Stimulated activated CD4-positive, alpha-beta T cell treated with anti-CD3 and anti-CD28 coated beads, Interleukin-2, amount 100 ng/mL, for 4 hours (primary cell): ENCODE data around the gene SMIM36.
"Not testable (repeated sequence)": the region's sequence is repeated elsewhere in the genome, so short reads cannot be mapped to it uniquely, and the experiment has no call there.

Source experiments
- DNase-seq: peaks from one replicate; pipeline ENCODE4 v3.0.0-alpha.2; 2020; ENCODE audit warnings: low read depth

SMIM36 gene

DNA sequence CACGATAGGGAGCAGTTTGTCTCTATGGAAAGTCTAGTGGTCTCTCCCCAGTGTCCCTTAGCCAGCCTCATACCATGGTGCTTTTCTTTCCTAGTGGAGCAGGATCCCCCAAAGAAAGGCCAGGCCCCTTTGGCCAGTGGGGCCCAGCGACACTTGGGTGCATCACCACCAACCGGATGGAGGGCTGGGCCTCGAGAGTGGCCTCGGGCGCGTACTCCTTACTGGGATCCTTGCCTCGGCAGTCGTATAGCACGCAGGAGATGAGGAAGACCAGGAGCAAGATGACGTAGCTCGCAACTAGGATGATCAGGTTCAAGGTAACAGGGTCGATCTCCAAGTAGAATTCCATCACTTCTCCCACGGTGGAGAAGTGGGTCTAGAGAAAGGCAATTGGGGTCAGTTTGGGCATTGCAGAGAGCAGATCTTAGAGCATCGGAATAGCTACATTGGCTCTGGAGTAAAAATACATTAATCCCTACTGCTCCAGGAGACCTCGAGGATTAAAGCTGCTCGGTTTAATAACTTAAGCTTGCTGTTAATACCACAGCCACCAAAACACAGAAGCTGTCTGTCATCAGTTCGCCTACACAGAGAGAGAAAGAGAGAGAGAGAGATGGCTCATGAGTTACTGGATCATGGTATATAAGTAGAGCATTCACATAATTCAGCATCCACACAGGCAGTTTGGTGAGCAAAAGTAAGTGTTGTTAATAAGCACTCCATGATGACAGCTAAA is at the start of gene SMIM36:
Gene SMIM36 (minus strand): TSS at position 467 of the 736 bp plus-strand sequence.
- DNase-seq = no peak

DNA sequence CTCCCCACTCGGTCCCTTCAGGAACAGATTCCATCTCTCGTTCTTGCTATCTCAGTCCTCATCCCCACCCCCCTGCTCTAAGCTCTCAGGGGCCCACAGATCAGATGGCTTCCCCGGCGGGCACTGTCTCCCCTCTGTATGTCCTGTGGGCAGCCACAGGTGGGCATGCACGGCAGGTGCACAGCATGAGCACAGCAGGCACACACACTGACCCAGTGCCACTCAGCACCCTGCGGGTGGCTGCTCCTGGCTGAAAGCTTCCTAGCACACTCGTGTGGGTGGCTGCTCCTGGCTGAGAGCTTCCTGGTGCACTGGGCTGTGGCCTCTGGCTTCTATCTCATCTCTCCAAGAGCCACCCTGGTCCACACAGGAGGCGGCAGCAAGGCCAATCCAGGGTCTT is 44.5 kb upstream of the SMIM36 start:
- no peak for DNase-seq

DNA sequence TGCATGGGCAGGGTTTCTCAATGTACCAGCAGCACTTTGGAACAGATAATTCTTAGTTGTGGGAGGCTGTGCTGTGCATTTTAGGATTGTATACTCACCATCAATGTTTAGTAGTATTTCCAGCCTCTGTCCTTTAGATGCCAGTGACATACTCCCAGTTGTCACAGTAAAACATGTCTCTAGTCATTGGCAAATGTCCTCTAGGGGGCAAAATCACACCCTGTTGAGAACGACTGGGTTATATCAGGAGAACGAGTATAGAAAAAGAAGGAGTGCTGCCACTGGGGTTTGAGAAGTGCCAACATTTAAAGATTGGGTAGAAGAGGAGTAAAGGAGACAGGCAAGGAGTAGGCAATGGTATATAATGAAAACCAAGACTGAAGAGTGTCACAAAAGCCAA is 37.9 kb upstream of the SMIM36 start:
- DNase-seq = no peak

DNA sequence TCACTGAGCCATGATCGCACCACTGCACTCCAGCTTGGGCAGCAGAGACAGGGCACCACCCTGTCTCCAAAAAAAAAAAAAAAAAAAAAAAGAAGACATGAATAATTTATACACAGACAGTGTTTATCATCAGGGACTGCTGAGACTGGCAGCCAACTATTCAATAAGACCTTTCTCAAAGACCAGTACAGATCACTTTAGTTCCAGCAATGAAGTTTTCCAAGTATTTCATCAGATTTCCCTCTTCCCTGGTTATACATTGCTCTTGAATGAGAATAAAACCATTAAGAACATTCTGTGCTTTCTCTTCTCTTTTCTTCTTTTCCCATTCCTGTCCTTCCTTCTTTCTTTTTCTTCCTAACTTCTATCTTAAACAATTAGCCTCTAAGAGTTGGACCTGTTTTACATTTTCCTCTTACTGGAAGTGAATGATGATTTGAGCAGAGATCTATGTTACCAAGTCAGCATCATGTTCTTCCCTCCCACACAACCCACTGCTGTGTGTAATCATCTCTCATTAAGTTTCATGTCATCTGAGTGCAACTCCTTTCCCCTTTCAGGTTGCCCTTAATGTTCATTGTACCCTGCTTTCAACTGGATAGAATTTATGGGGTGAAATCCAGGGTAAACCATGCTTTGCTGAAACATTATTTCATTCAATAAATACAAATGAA is 35.9 kb upstream of the SMIM36 start:
- no peak for DNase-seq

DNA sequence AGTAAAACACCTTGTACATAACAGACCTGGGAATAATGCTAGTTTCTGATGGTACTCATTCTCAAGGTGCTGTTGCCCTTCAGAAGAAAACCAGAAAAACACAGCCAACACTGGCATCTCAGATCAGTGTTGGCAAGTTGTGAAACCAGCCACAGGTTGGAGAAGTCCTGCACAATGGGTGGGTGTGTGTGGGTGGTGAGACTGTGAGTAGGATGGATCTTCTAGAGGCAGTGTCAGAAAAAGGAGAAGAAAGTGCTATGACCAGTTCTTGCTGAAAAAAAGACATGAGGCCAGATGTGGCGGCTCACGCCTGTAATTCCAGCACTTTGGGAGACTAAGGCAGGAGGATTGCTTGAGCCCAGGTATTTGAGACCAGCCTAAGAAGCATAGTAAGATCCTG is 35.2 kb upstream of the SMIM36 start:
- no peak for DNase-seq

DNA sequence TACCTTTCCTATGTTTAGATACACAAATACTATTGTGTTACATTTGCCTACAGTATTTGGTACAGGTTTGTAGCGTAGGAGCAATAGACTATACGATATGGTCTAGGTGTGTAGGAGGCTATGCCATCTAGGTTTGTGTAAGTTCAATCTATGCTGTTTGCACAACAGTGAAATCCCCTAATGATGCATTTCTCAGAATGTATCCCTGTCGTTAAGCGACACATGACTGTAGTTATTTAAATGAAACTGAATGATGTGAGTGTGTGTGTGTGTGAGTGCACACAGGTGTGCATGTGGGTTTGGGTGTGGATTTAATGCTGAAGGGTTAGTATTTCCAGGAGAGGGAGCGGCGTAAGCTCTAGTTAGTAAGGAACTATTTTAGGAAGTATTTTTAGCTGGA is 34.6 kb upstream of the SMIM36 start:
- DNase-seq = no peak

DNA sequence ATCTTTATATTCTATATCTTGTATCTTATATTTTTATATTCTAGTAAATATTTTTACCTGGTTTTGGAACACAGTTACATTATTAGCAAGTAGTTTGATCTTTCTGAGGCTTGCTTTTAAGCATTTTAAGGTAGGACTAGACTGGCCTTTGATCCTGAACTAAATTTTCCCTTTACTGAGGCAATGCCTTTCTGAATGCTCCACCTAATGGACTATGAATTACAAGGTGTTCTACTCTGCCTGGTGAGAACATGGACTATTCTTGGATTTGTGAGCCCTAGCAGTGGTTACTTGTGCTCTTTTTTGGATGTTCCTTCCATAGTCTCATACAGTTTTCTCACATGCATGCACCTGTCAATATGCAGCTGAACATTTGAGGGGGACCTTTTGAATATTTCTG is 32.5 kb upstream of the SMIM36 start:
- no peak for DNase-seq

DNA sequence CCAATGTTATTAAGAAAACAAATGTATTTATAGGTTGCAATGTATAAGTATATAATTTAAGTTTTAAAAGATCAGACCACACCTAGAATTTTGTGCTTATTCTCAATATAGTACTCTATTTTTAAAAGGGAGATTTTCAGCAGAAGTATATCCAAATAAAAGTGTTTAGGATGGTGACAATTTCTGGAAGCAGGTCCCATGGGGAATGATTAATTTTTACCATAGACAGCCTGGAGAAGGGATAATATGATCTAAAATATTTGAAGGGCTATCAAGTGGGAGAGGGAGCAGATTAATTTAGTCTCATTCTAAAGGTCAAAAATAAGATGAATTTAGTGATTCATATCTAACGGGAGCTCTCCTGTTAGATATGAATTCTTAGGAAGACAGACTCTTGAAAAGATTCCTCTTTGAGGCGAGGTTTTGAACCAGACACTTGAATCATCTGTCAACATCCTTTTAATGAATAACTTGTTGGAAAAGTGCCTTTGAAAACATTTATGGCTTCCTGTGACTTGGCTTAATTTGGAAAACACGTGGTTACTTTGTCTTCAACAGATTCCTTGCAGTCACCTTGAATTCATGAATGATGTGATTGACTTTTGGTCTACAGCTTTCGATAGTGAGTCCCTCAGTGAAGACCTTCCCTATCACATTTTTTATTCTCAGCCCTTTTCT is 29.3 kb upstream of the SMIM36 start:
- no peak for DNase-seq

DNA sequence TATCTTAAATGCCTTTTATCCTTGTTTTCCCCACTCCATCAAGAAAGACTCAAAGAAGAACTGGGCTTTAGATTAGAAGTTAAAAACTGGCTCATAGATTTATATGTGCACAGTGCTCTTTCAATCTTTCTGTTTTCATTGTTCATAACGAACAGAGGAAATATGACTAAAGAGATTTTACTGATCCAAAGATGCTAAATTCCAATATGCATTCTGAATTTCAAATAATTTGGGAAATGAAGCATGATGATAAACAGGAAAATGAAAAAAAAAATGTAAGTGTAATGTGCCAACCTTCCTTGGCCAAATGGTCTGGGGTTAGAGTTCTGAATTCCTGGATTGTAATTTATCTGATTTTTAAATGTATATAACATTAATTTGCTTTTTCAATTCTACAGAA is 25.0 kb upstream of the SMIM36 start:
- no peak for DNase-seq

DNA sequence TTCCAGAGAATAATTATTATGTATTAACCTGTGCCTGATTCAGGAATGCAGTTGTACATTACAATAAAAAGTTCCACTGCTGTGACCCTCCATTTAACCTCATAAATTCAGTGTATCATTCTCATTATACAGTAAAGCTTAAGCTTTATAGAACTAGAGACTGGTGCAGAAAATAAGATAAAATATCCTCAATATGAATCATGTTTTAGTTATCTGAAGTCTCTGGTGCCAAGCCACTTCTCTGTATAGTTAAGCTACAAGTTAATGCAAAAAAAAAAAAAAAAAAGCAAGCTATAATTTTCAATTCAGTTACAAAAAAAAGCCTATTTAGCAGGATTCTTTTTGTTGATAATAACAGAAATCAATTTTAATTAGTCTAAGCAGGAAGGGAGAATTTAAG is 22.4 kb upstream of the SMIM36 start:
- no peak for DNase-seq

DNA sequence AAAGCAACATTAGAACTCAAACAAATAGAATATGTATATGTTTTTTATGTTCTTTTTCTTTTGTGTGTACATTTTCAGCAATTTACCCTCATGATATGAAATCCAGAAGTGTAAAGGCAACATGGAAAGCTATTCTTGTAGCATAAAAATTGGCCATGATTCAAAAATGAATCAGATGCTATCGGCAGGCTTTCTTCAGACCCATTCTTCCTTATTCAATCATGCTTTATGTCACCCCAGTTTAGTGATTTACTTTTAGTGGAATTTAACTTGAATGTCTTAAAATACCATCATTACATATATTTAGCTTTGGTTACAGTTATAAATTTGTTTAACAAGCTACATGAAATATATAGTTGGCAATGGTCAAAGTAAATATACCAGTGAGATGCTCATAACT is 21.4 kb upstream of the SMIM36 start:
- DNase-seq = no peak

DNA sequence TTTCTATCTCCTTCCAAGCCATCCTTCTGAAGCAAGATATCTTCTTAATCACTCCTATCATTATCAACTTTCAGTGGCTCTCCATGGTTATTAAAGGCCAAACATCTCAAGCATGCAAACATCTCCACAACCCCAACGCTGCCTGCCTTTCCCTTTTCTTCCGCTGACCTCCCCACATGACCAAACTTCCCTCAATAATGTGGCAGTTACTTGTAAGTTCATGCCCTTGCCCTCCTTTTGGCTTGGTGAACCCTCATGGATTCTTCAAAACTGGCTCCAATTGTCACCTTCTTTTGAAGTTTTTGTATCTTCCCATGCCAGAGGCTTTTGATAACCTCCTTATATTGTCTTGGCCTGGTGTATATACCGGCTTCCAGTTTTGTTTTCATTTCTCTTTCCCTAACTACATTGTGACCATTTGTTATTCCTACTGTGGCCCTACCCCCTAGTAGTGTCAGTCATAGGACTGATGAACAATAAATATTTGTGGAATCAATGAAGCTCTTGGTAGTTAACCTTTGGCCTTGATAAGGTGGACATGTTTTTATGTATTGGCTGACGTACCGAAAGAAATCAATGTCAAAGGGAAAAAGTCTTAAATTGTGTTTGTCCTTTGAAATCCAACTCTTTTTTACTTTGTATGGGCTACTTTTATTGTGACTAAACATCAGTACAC is 19.9 kb upstream of the SMIM36 start:
- no peak for DNase-seq

DNA sequence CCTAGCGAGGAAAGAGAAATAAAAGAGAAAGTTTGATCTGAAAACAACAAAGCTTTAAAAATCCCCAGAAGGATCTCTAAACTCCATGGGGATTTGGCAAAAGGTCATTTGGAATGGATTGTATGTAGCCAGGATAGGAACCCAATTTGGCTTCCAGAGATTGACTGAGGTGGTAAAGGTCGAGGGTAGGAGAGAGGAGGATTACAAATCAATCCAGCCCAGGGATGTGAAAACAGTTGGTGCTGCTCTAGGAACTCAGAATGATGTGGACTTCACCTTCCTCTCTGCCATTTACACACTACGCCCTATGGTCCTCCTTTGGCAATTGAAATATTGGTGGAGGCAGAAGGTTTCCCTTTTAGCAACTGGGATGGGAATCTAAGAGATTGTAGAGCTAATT is 18.8 kb upstream of the SMIM36 start:
- no peak for DNase-seq

DNA sequence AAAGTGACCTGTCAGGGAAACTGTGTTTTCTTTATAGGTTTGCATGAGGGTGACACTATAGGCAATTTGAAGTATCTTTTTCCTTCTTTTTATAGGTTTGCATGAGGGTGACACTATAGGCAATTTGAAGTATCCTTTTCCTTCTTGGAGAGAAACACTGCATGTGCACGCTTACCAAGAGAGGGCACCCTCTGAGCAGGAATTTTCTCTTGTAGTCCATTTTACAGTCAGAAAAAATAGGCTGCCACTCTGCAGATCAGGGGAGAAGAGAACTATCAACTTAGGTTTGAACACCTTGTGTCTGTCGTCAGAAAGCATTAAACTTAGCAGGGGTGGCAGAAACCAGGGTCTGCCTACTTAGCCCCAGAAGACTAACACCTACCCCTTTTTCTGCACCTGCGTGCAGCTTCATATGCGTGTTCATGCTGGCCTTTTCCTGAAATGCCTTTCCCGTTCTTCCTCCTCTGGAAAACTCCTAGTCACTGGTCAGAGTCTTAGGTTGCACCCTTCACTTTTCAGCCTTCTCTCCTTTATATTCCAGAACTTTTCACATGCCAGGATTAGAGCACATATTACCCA is 16.4 kb upstream of the SMIM36 start:
- DNase-seq = no peak

DNA sequence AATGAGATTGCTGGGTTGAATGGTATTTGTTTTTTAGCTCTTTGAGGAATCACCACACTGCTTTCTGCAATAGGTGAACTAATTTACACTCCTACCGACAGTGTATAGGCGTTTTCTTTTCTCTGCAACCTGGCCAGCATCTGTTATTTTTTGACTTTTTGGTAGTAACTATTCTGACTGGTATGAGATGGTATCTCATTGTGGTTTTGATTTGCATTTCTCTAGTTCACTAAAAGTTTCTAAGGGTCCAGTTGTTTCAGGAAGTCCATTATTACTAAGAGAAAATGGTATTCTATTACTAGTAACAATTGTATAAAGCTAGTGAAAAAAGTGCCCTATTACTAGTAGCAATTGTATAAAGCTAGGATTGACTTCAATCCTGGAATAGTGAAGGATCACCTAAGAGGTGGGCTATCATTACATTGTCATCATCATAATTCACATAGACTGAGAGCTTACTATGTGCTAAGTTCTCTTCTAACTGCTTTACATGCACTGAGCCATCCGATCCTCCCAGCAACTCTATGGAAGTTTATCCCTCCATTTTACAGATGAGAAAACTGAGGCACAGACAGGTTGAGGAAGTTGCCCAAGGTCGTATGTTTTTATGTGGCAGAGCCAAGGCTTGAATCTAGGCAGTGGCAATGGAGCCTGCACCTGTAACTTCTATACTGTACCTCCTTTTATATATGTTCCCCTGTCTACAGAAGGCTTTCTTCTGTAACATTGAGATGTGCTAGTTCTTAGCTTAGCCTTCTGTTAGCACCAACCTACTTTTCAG is 13.4 kb upstream of the SMIM36 start:
- no peak for DNase-seq

DNA sequence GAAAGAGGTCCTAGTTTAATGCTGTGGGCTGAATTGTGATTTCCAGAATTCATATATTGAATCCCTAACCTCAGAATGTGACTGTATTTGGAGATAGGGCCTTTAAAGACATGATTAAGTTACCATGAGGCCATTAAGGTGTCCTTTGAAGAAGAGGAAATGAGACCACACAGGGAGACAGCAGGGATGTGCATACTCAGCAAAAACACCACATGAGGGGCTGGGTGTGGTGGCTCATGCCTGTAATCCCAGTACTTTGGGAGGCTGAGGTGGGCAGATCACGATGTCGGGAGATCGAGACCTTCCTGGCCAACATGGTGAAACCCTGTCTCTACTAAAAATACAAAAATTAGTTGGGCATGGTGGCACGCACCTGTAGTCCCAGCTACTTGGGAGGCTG is 11.8 kb upstream of the SMIM36 start:
- DNase-seq = not testable (repeated sequence)

DNA sequence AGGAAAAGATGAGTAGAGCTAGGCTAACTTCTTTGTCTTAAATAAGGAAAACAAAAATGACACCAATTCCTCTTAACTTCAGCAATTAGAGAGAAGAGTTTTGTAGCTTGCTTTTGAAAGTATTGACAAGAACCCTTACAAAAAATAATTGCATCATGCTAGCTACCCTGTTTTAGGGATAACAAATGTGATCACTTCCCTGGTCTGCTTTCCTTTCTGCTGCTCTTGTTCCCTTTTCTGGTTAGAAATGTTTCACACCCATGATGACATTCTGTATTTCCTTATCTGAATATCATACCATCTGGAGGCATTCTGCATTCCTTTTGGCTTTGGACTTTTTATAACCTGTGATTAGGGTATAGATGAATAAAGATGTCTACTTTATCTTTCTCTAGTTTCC is 9.9 kb upstream of the SMIM36 start:
- no peak for DNase-seq

DNA sequence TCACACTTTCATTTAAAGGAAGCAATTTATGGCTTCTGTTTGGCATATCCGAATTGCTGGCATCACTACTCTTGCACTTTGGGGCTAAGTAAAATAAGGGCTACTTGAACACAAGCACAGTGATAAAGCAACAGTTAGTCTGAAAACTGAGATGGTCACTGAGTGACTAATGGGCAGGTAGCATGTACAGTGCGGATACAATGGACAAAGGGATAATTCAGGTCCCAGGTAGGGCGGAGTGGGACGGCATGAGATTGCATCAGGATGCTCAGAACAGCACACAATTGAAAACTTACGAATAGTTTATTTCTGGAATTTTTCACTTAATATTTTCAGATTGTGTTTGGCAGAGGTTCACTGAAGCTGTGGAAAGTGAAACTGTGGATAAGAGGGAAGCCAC is 9.2 kb upstream of the SMIM36 start:
- no peak for DNase-seq

DNA sequence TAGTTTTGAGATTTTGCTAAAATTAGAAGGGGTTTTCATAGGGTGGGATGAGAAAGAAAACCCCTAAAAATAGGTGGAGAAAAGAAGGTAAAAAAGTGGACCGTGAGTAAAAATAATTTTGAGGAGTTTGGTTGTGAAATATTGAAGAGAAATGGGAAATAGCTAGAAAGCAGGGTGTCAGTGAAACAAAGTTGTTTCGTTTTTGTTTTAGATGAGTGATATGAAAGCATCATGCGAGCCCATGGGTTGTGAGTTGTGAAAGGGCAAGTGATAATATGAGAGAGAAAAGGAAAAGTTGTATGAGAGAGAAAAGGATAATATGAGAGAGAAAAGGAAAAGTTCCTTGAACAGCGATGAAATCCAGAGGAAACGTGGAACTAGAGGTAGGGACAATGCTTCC is 7.3 kb upstream of the SMIM36 start:
- DNase-seq = no peak

DNA sequence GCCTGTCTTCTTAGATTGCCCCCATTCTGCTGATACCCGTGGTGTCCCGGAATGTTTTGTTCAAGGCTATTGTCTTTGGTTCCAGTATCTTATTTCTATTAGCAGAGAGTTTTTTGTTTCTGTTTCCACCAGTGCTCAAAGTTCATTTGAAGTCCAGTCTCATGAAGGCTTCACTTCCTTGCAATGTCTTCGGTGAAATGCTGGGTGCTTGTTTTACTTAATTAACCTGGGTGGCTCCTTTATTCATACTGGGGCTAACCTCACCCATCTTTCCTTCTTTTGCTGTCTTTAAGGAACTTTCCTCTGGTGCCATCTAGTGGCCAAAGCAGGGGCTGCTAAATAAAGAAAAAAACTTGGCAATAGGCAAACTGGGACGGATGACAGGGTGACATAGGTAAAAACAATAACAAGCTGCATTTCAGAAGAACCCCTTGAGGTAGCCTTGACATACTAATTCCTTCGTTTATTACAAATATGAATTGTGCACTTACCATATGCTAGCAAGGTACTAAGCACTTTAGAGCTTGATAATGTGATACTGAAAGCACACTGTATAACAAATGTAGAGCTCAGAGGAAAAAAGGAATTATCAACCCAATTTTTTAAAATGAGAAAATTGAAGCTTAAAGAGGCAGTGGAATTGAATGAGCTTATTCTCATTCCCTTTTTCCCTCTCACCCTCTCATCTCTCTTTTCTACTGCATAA is 2.8 kb upstream of the SMIM36 start:
- DNase-seq = peak; percentile 50

DNA sequence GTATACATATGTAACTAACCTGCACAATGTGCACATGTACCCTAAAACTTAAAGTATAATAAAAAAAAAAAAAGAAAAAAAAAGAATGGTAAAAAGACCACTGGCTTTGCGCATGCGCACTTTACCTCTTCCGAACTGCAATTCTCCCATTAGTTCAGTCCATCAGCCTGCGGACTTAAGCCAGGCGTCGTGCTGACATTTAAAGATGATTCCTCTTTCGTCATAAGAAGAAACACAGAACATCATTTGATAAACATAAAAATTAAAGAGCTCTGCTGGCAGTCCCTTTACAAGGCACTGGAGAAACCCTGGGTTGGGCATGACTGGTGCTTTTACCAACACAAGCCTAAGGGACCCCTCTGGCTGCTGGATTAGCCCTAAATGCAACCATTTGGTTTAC is 3.6 kb downstream of the SMIM36 start:
- DNase-seq = not testable (repeated sequence)
